DMS53 (cell line): ENCODE results near the gene FZR1.

Source experiments
- DNase-seq: peaks from one replicate; lab custom pipeline; 2025; lab: John Stamatoyannopoulos, UW

FZR1 gene

GRCh38 chr19:3531716-3532115 lies 25.6 kb downstream of the FZR1 start:
- no peak for DNase-seq

DNA sequence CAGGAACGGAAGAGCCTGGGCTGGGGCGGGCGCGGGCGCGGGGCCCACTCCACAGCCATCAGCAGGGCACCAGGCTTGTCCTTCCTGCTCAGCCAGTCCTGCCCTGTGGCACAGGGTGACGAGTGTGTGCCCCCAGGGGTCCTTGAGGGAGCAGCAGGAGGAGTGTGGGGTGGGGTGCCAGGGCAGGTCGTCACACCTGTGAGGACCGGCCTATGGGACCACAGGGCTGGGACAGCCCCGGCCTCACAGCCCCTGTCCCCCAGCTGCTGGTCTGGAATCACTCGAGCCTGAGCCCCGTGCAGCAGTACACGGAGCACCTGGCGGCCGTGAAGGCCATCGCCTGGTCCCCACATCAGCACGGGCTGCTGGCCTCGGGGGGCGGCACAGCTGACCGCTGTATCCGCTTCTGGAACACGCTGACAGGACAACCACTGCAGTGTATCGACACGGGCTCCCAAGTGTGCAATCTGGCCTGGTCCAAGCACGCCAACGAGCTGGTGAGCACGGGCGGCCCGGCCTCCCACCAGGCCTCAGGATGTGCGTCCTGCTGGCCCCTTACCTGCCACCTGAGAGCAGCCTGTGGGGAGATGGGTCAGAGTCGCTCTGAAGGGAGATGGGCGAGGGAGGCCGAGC lies 26.2 kb downstream of the FZR1 start:
- no peak for DNase-seq

- DNase-seq = no peak
Measured at GRCh38 chr19:3533033-3533432, 26.9 kb downstream of the FZR1 start.

GRCh38 chr19:3533563-3534216 lies 27.6 kb downstream of the FZR1 start:
- DNase-seq = no peak

DNA sequence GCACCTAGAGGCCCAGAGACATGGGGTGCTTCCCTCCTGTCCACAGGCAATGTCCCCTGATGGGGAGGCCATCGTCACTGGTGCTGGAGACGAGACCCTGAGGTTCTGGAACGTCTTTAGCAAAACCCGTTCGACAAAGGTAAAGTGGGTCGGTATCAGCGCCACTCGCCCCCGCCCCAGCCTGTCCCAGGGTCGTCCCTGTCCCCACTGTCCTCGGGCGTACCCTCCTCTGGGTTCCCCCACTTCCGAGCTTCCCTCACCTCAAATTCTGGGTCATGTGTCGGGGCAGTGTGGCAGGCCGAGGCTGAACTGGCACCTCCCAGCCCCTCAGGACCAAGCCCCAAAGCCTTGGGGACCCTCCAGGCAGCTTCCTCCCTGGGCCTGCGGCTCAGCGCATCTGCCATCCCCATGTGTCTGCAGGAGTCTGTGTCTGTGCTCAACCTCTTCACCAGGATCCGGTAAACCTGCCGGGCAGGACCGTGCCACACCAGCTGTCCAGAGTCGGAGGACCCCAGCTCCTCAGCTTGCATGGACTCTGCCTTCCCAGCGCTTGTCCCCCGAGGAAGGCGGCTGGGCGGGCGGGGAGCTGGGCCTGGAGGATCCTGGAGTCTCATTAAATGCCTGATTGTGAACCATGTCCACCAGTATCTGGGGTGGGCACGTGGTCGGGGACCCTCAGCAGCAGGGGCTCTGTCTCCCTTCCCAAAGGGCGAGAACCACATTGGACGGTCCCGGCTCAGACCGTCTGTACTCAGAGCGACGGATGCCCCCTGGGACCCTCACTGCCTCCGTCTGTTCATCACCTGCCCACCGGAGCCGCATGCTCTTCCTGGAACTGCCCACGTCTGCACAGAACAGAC lies 28.5 kb downstream of the FZR1 start:
- DNase-seq = no peak

- no peak for DNase-seq
Measured at GRCh38 chr19:3535235-3535535, 29.1 kb downstream of the FZR1 start.

DNA sequence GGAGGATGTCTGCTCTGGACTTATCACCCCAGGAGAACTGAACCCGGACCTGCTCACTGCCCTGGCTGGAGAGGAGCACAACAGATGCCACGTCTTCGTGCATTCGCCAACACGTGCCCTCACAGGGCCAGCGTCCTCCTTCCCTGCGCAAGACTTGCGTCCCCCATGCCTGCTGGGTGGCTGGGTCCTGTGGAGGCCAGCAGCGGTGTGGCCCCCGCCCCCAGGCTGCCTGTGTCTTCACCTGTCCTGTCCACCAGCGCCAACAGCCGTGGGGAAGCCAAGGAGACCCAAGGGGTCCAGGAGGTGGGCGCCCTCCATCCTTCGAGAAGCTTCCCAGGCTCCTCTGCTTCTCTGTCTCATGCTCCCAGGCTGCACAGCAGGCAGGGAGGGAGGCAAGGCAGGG lies 29.5 kb downstream of the FZR1 start:
- DNase-seq = no peak

DNA sequence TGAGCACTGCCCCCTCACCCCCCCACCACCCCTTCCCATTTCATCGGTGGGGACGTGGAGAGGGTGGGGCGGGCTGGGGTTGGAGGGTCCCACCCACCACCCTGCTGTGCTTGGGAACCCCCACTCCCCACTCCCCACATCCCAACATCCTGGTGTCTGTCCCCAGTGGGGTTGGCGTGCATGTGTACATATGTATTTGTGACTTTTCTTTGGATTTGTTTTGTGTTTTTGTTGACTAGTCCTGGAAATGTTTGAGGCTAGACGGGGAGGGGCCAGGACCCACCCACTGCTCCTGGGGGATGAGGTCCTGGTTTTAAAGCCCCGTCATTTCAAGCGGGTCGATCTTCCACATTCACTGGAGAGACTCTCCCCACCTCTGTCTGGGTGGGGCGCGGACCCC lies 29.9 kb downstream of the FZR1 start:
- no peak for DNase-seq

- no peak for DNase-seq
Measured at GRCh38 chr19:3536429-3537100, 30.5 kb downstream of the FZR1 start.

- DNase-seq = no peak
Measured at GRCh38 chr19:3537101-3537437, 31.0 kb downstream of the FZR1 start.

- no peak for DNase-seq
Measured at GRCh38 chr19:3537438-3538240, 31.5 kb downstream of the FZR1 start.

GRCh38 chr19:3538258-3538929 lies 32.3 kb downstream of the FZR1 start:
- no peak for DNase-seq

GRCh38 chr19:3538965-3539755 lies 33.0 kb downstream of the FZR1 start, which contains the start of gene TEKTIP1:
Gene TEKTIP1, plus strand, starts transcription at chr19:3539174. Its CDS starts 4 bp downstream, at chr19:3539178.
- peak; percentile 41 for DNase-seq

GRCh38 chr19:3539756-3540118 lies 33.6 kb downstream of the FZR1 start:
- DNase-seq = no peak

- DNase-seq = no peak
Measured at GRCh38 chr19:3543150-3544057, 37.3 kb downstream of the FZR1 start.

DNA sequence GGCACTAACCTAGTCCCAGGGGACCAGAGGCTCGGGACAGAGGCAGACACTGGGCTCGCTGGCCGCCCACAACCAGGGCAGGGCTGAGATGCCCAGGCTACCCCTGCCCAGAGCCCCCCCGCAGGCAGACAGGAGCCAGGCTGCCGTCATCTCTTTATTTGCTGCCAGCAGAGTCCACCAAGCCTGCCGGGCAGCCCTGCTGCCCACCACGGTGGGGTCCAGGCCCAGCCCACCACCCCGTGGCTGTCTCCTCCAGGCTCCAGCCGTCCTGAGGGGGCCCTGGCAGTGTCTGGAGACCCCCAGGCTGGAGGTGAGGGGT lies 37.9 kb downstream of the FZR1 start:
- no peak for DNase-seq

- peak; percentile 67 for DNase-seq
Measured at GRCh38 chr19:3544742-3545668, 38.9 kb downstream of the FZR1 start.

GRCh38 chr19:3545669-3546034 lies 39.5 kb downstream of the FZR1 start:
- no peak for DNase-seq

DNA sequence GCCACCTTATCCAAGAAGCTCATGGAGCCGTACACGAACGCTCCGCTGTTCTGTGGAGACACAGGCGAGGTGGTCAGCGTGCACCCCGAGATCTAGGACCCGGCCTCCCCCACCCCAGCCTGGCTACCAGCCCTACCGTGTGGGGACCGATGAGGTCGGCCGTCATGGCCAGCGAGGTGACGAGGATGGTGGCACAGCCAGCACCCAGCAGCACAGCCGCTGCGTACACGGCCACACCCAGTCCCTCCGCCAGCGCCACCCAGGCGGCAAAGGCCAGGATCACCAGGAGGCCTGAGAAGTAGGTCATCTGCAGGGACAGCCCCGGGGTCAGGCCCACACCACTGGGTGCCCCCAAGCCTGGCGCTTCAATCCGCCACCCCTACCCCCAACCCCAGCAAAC lies 40.0 kb downstream of the FZR1 start:
- DNase-seq = no peak
